SK-N-SH (cell line): ENCODE data around the gene ABHD16A. TPM values are rescaled to one million over a fixed set of nuclear protein-coding genes. Genes with fewer than 3 reads are reported as not detected.

Experiments used
- CTCF ChIA-PET: fragments of 300-600, 350-600 bp; formaldehyde crosslinking; extraction: SDS; loops from one replicate; lab custom pipeline; 2021; lab: Yijun Ruan, JAX
- POLR2A ChIA-PET: fragments of 350-600 bp; sonication (Branson Sonifier 250); formaldehyde crosslinking; extraction: SDS; loops from one replicate; lab custom pipeline; 2020; ENCODE audit warnings: antibody characterized with exemption, inconsistent platforms; lab: Yijun Ruan, JAX
- DNase-seq: peaks from one replicate; pipeline ENCODE4 v3.0.0; 2012
- H2AFZ ChIP-seq: fragments of 200-600 bp; sonication (generic); 2 replicates; pipeline ENCODE4 v1.8.1; 2016; ENCODE audit warnings: antibody characterized with exemption, mild to moderate bottlenecking, low read depth
- H3F3A ChIP-seq: fragments of 200-600 bp; sonication (generic); replicated peaks from 2 replicates; pipeline ENCODE3; 2016; ENCODE audit warnings: antibody characterized with exemption, mild to moderate bottlenecking; ENCODE audit not compliant: insufficient read depth
- H3K27ac ChIP-seq, 2 experiments: fragments of 200-500 bp in 1 of 2; fragments of 200-600 bp in 1 of 2; sonication (Bioruptor generic) in 1 of 2; sonication (generic), shearing (Covaris generic) in 1 of 2; 2 replicates each; pipeline versions ENCODE4 v1.5.1 to v1.6.1; 2014 to 2016; ENCODE audit warnings: low read depth in 2 of 2, inconsistent platforms in 1 of 2, low read length in 1 of 2, mild to moderate bottlenecking in 1 of 2, mixed read lengths in 1 of 2
- H3K27me3 ChIP-seq: fragments of 200-600 bp; sonication (generic), shearing (Covaris generic); 2 replicates; pipeline ENCODE4 v1.6.1; 2016; ENCODE audit warnings: mixed run types; ENCODE audit not compliant: insufficient read depth
- H3K36me3 ChIP-seq, 2 experiments: fragments of 200-500 bp in 1 of 2; fragments of 200-600 bp in 1 of 2; sonication (Bioruptor generic) in 1 of 2; sonication (generic) in 1 of 2; replicated peaks in 1 of 2; 2 replicates each; pipeline versions ENCODE3 to v1.5.1; 2014 to 2016; ENCODE audit warnings: low read length in 1 of 2, mild to moderate bottlenecking in 1 of 2; ENCODE audit not compliant: insufficient read depth in 2 of 2, control insufficient read depth in 1 of 2
- H3K4me1 ChIP-seq, 2 experiments: fragments of 200-500 bp in 1 of 2; fragments of 200-600 bp in 1 of 2; sonication (Bioruptor generic) in 1 of 2; sonication (generic), shearing (Covaris generic) in 1 of 2; 2 replicates each; pipeline versions ENCODE4 v1.5.1 to v1.6.1; 2014 to 2016; ENCODE audit warnings: low read depth in 1 of 2, low read length in 1 of 2, mixed run types in 1 of 2; ENCODE audit not compliant: insufficient read depth in 2 of 2, control insufficient read depth in 1 of 2
- H3K4me2 ChIP-seq: fragments of 200-600 bp; sonication (generic), shearing (Covaris generic); 2 replicates; pipeline ENCODE4 v1.6.1; 2017; ENCODE audit warnings: mixed run types
- H3K4me3 ChIP-seq, 2 experiments: fragments of 200-500 bp in 1 of 2; fragments of 200-600 bp in 1 of 2; sonication (Bioruptor generic) in 1 of 2; sonication (generic), shearing (Covaris generic) in 1 of 2; 2 replicates each; pipeline versions ENCODE4 v1.5.1 to v1.8.1; 2014 to 2016; ENCODE audit warnings: low read depth in 2 of 2, inconsistent platforms in 1 of 2, low read length in 1 of 2, mild to moderate bottlenecking in 1 of 2, mixed read lengths in 1 of 2, moderate library complexity in 1 of 2
- H3K79me2 ChIP-seq: fragments of 200-600 bp; sonication (generic); 2 replicates; pipeline ENCODE4 v1.8.1; 2017; ENCODE audit warnings: mild to moderate bottlenecking; ENCODE audit not compliant: insufficient read depth
- H3K9ac ChIP-seq: fragments of 200-600 bp; sonication (generic); 2 replicates; pipeline ENCODE4 v1.6.1; 2017; ENCODE audit warnings: mixed run types
- H3K9me2 ChIP-seq: fragments of 200-600 bp; sonication (generic); 2 replicates; pipeline ENCODE4 v1.6.1; 2017; ENCODE audit warnings: mixed run types
- H3K9me3 ChIP-seq: fragments of 200-600 bp; sonication (generic); 2 replicates; pipeline ENCODE4 v1.6.1; 2017; ENCODE audit warnings: mixed run types, mild to moderate bottlenecking, moderate library complexity
- H4K20me1 ChIP-seq: fragments of 200-600 bp; sonication (generic); 2 replicates; pipeline ENCODE4 v1.6.1; 2017; ENCODE audit warnings: mild to moderate bottlenecking, mixed run types; ENCODE audit not compliant: insufficient read depth
- CTCF ChIP-seq: fragments of 200-600 bp; sonication (generic); IDR thresholded peaks from 2 replicates; pipeline ENCODE4 v1.6.1; 2017; ENCODE audit warnings: antibody characterized with exemption, mild to moderate bottlenecking, moderate library complexity
- EP300 ChIP-seq, 2 experiments: IDR thresholded peaks; 2 replicates each; pipeline versions ENCODE4 v1.4.0 to v1.6.1; 2012; ENCODE audit warnings: borderline replicate concordance in 1 of 2, low read depth in 1 of 2, low read length in 1 of 2
- EZH2phosphoT487 ChIP-seq: fragments of 200-600 bp; sonication (generic); IDR thresholded peaks from 2 replicates; pipeline ENCODE4 v1.6.1; 2017; ENCODE audit warnings: low read depth, mixed run types, mild to moderate bottlenecking, antibody characterized with exemption, moderate library complexity, borderline replicate concordance
- FOSL2 ChIP-seq: IDR thresholded peaks from 2 replicates; pipeline ENCODE4 v1.4.0; 2012; ENCODE audit warnings: low read depth, mild to moderate bottlenecking, moderate library complexity, borderline replicate concordance
- FOXM1 ChIP-seq: IDR thresholded peaks from 2 replicates; pipeline ENCODE4 v1.4.0; 2012; ENCODE audit warnings: low read depth, mild to moderate bottlenecking
- GABPA ChIP-seq: IDR thresholded peaks from 2 replicates; pipeline ENCODE4 v1.4.0; 2012; ENCODE audit warnings: low read depth, mild to moderate bottlenecking
- IRF3 ChIP-seq: fragments of 150-350 bp; IDR thresholded peaks from 2 replicates; pipeline ENCODE4 v1.6.1; 2016; ENCODE audit warnings: mild to moderate bottlenecking, low read depth, low read length
- POLR2AphosphoS5 ChIP-seq: IDR thresholded peaks from 2 replicates; pipeline ENCODE4 v1.6.1; 2012; ENCODE audit warnings: low read depth, low read length
- RAD21 ChIP-seq: IDR thresholded peaks from 2 replicates; pipeline ENCODE4 v1.6.1; 2012; ENCODE audit warnings: mild to moderate bottlenecking, low read length
- RCOR1 ChIP-seq: fragments of 150-350 bp; IDR thresholded peaks from 2 replicates; pipeline ENCODE4 v1.6.1; 2017; ENCODE audit warnings: antibody characterized with exemption, low read length
- RFX5 ChIP-seq: IDR thresholded peaks from 2 replicates; pipeline ENCODE4 v1.6.1; 2012; ENCODE audit warnings: mild to moderate bottlenecking, improper control_type of control experiment, low read length
- SIN3A ChIP-seq: IDR thresholded peaks from 2 replicates; pipeline ENCODE4 v1.6.1; 2012; ENCODE audit warnings: low read depth, mild to moderate bottlenecking, low read length, moderate library complexity, borderline replicate concordance
- SMC3 ChIP-seq: IDR thresholded peaks from 2 replicates; pipeline ENCODE4 v1.6.1; 2012; ENCODE audit warnings: low read depth, low read length, improper control_type of control experiment
- TAF1 ChIP-seq: IDR thresholded peaks from 2 replicates; pipeline ENCODE4 v1.6.1; 2012; ENCODE audit warnings: low read depth, mild to moderate bottlenecking, low read length, moderate library complexity, borderline replicate concordance
- TCF12 ChIP-seq: IDR thresholded peaks from 2 replicates; pipeline ENCODE4 v1.4.0; 2012
- TEAD4 ChIP-seq: IDR thresholded peaks from 2 replicates; pipeline ENCODE4 v1.4.0; 2012; ENCODE audit warnings: mild to moderate bottlenecking, borderline replicate concordance; ENCODE audit not compliant: insufficient read depth
- USF1 ChIP-seq: IDR thresholded peaks from 2 replicates; pipeline ENCODE4 v1.4.0; 2012; ENCODE audit warnings: low read depth, borderline replicate concordance
- YY1 ChIP-seq: IDR thresholded peaks from 2 replicates; pipeline ENCODE4 v1.4.0; 2012; ENCODE audit warnings: low read depth, mild to moderate bottlenecking
- ZBTB33 ChIP-seq: IDR thresholded peaks from 2 replicates; pipeline ENCODE4 v1.4.0; 2012; ENCODE audit warnings: low read depth, borderline replicate concordance
- WGBS: methylation state at CpG from one replicate; pipeline ENCODE4 v1.1.6; 2017; ENCODE audit warnings: low lambda C conversion rate; 5-methylcytosine and 5-hydroxymethylcytosine counted together
- polyA plus RNA-seq, 3 experiments: library from polyadenylated mRNA; depleted of rRNA; stranded (reverse); fragments of >200 nt; gene quantifications; 2 replicates each; pipeline ENCODE4 v1.2.3, GENCODE V29; 2012

The ABHD16A gene
- polyA plus RNA-seq, 1 of the 3 experiments (the other 2 are of a cell fraction) = 49.3 TPM

- TF ChIP-seq ZBTB33 (peak; percentile 85), FOXM1 (peak; percentile 52; the same call in 1 of the 2 replicates), SIN3A (0 out of 2 replicates have a peak, but pooled peaks have one; percentile 34), TCF12 (peak; percentile 1; the same call in 1 of the 2 replicates), EZH2phosphoT487 (no peak), SMC3 (no peak), IRF3 (peak; percentile 63), GABPA (no peak; the same call in 1 of the 2 replicates), TAF1 (peak; percentile 86), POLR2AphosphoS5 (peak; percentile 73), RFX5 (peak; percentile 84), YY1 (no peak), TEAD4 (0 out of 2 replicates have a peak, but pooled peaks have one; percentile 11)
- TF ChIP-seq, all 33 proteins: peak for 16
These were observed 36.7 kb upstream of the ABHD16A start, which contains the start of gene MSH5 (continued) for GRCh38 chr6:31739639-31740396.

GRCh38 chr6:31737991-31738979 lies 35.2 kb upstream of the ABHD16A start:
- CTCF ChIA-PET = interaction anchor here (1.3 to 5.5 kb wide), 7 partner anchors 9 to 92 kb away, joined by 3 to 39 read pairs (median 9); partner anchors contain the start of genes DDAH2, LSM2 and LY6G5C
- Histone ChIP-seq H4K20me1 (peaks cover 12% of the 10 kb centered on the region), H3K9ac (peak overlapping the region; percentile 72), H3K4me2 (peak overlapping the region; percentile 99), H3K36me3 (peaks cover 12 to 19% of the 10 kb centered on the region in 2 experiments), H2AFZ (peak overlapping the region; percentile 63; the same call in 1 of the 2 replicates), H3F3A (peaks cover 32% of the 10 kb centered on the region), H3K27ac (peak overlapping the region; percentile 51 to 88; a peak in 3 of 4 replicates), H3K79me2 (peaks cover 54% of the 10 kb centered on the region), H3K9me2 (no peaks in the 10 kb centered on the region), H3K27me3 (no peaks in the 10 kb centered on the region), H3K9me3 (no peaks in the 10 kb centered on the region), H3K4me3 (peak overlapping the region in 1 of 2 experiments; percentile 42; a peak in 1 of 4 replicates), H3K4me1 (peaks cover 22 to 31% of the 10 kb centered on the region in 2 experiments; a peak in 3 of 4 replicates)
- 55% methylated on average over 6 of the region's 6 CpGs for WGBS
- POLR2A ChIA-PET = interaction anchor here (0.6 to 1.8 kb wide), 6 partner anchors 56 to 1233 kb away, joined by 3 to 6 read pairs (median 3); partner anchors contain the start of genes HSPA1A, HSPA1B, HSPA1L and VARS1
- DNase-seq = no peak
- no peak for TF ChIP-seq EP300 (IDR thresholded peaks at IDR 0.05; ENCODE audit: borderline replicate concordance in 1 of 2, low read depth in 1 of 2, low read length in 1 of 2)
- peak; percentile 65; the same call in 1 of the 2 replicates for TF ChIP-seq POLR2AphosphoS5
- TF ChIP-seq RAD21 = peak; percentile 39; the same call in 1 of the 2 replicates
- no peak for TF ChIP-seq RCOR1
- TF ChIP-seq CTCF = peak; percentile 55
- no peak for TF ChIP-seq FOSL2
- no peak for TF ChIP-seq USF1
- TF ChIP-seq TAF1 = 0 out of 2 replicates have a peak, but pooled peaks have one; percentile 5
- no peak for TF ChIP-seq IRF3
- peak; percentile 30; the same call in 1 of the 2 replicates for TF ChIP-seq SMC3
